Vein endothelial cell (primary cell): ENCODE measurements around the gene SERF2. TPM values are rescaled to one million over a fixed set of nuclear protein-coding genes. Genes with fewer than 3 reads are reported as not detected.

Experiments used
- small RNA-seq: library from RNA; depleted of rRNA; stranded (forward); fragments of <200 nt; gene quantifications from one replicate; pipeline ENCODE3, GENCODE V24; 2012
- total RNA-seq: library from RNA; depleted of rRNA; stranded (reverse); fragments of >200 nt; gene quantifications from 2 replicates; pipeline ENCODE4 v1.2.3, GENCODE V29; 2012

Gene SERF2
- total RNA-seq = 444 and 550 TPM in 2 replicates

DNA sequence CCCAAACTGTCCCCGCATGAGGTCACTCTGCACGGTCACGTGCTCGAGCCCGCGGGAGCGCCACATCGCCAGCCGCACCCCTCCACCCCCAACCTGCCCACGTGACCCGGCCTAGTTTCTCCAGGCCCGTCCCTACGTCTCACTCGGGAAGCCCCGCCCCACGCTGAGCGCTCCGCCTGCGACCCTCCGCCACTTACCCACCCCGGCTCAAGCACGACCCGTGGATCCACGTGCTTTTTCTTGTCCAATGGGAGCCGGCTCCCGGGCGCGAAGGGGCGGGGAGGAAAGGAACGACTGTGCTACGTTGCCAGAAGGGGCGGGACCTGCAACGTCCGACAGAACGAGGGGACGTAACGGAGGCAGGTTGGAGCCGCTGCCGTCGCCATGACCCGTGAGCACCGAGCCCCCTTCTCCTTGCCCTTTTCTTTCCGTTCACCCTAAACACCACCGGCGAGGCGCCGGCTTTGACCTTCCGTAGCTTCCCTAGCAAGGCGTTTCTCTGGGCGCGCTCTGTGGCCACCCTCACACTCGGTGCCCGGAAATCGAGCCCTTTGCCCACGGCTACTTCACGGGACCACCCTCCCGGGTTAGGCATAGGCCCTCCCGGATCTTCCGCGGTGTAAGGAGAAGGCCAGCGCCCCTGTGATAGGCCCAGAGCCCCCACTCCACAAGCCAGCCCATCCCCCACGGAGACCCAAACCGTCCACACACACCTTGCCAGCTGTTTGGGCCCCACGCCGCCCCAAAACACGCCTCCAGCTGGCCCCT, at the start of gene SERF2:
Gene SERF2, plus strand, starts transcription at position 328 of the 768 bp plus-strand sequence. Its CDS starts 57 bp downstream, at position 385.

DNA sequence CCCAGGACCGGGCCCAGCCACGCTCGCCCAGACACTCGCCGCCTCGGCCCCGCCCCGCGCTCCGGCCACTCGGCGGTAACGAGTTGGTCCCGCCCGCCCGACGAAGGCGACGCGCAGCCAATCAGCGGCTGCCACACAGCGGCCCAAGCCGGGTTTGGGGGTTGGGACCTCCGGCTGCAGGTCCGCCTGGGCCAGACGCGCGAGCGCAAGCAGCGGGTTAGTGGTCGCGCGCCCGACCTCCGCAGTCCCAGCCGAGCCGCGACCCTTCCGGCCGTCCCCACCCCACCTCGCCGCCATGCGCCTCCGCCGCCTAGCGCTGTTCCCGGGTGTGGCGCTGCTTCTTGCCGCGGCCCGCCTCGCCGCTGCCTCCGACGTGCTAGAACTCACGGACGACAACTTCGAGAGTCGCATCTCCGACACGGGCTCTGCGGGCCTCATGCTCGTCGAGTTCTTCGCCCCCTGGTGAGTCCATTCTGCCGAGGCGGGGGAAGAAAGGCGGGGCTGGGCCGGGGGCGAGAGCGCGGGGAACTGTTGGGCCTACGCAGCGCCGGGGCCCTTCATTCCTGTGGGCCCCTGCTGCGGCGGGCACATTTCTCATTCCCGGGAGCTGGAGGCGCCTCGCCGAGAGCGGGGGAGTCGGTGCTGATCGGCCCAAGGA, 45.7 kb upstream of the SERF2 start, which contains the start of gene PDIA3:
Gene PDIA3, plus strand, starts transcription at position 194 of the 658 bp plus-strand sequence. Its CDS starts 102 bp downstream, at position 296.

DNA sequence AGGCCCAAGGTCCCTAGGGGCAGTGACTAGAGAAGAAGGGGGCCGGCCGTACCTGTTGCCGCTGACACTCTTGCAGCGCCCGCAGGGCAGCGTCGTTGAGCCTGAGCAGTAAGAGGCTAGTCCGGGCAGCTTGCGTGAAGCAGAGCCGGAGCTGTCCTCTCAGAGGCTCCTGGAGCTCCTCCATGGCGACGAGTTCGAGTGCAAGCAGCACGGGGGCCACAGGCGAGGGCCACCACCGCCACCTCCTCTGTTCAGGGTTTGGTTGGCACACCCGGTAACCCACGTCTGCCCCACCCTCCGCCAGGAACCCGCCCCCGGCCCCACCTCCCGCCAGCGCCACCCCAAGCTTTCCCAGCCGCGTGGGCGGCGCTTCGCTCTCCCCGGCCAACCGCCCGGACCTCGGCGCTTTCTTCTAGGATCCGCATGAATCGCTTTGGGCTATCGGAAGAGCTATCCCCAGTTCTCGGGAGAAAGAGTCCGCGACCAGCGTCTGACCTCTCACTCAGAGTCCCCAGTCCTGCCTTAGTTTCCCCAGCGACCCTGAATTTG, 15.3 kb upstream of the SERF2 start, which contains the start of gene ELL3:
Gene ELL3, minus strand, starts transcription at position 249 of the 549 bp plus-strand sequence. Its CDS starts 65 bp downstream, at position 184.

DNA sequence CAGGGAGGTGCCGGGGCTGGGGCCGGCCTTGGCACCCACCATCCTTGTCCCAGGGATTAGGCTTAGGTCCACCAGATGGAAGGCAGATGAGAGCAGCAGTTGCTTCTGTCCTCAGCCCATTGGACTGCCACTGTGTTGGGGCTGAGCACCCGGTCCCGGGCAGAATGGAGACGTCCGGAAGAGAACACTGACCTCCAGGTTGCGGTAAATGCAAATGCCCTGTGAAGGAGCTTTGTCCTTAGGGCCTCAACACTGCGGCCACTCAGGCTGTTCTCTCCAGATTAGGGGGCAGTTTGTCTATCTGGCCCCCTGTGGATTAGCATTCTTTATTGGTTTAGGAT, 7.8 kb downstream of the SERF2 start, which contains the start of gene SERINC4:
Gene SERINC4, minus strand, starts transcription at position 276 of the 341 bp plus-strand sequence. Its CDS starts 234 bp downstream, at position 42.

DNA sequence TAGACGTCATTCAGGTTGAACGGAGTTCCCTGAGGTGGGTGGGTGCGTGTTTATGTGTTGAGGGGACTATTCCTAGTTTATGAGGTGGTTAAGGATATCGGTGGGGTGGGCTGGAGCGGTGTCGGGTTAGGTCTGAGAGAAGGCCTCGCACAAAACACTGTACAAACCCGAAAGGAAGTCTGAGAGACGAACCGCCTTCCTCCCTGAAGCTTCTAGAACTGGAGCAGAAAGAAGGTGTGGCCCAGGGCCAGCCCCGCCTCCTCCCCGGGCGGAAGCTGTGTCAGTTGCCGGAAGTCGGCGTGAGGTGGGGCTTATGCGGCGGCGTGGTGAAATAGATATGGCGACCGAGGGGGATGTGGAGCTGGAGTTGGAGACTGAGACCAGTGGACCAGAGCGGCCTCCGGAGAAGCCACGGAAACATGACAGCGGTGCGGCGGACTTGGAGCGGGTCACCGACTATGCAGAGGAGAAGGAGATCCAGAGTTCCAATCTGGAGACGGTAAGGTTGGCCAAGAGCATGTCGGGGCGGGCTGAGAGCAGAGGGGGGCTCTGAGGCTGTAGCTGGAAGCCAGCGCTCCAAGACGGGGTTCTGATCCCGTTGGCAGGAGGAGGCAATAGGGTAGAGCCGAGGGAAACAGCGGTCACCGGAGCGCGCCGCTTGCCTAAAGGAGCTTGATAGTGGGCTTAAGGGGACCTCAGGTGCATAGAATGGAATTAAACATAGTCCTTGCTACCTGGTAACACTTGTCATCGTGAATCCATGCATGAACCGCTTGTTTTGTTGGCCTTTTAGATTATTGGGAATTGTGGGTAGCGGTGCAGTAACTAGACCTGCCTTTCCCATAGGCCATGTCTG, 8.4 kb downstream of the SERF2 start, which contains the start of gene HYPK:
Gene HYPK, plus strand, starts transcription at position 314 of the 856 bp plus-strand sequence. Its CDS starts 24 bp downstream, at position 338.

DNA sequence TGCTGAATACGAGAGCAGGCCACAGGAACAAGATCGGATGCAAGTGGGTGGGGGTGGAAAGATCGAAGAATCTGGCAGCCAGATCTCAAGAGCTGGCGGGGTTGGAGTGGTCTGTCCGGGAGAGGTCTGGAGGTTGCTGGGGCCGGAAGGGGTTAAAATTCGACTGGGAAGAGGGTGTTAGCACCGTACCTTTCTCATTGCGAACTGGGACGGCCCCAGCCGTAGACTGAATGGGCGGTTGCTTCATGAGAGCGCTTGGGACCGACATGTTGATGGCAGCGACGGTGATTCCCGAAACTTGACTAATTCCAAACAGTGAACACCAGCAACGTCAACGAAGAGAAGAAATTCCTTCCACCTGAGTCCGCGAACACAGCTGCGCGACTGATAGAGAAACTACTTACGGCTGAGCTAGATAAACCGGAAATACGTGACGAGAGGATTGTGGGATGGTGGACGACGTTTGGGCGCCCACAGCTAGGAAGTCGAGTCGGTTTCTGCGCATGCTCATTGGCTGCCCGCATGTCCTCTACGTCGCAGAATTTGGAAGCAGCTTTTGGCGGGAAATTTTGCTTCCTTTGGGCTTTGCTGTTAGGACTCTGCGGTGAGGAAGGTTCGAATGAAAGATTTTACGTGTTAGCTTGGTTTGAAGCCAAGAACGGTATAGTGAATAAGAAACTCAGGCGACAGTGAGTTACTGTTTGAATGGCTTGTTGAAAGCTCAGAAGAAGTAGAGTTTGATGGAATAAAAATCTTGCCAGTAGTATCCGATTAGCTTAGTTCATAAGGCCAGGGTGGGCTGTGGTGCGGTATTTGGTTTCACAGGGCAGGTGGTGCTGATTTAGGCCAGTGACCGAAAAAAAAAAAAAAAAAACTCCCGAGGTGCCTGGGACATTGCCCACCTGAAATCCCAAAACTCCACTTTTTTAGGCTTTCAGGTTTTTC, 32.5 kb downstream of the SERF2 start, which contains the start of gene MFAP1:
Gene MFAP1, minus strand, starts transcription at position 389 of the 945 bp plus-strand sequence. Its CDS starts 121 bp downstream, at position 268.

DNA sequence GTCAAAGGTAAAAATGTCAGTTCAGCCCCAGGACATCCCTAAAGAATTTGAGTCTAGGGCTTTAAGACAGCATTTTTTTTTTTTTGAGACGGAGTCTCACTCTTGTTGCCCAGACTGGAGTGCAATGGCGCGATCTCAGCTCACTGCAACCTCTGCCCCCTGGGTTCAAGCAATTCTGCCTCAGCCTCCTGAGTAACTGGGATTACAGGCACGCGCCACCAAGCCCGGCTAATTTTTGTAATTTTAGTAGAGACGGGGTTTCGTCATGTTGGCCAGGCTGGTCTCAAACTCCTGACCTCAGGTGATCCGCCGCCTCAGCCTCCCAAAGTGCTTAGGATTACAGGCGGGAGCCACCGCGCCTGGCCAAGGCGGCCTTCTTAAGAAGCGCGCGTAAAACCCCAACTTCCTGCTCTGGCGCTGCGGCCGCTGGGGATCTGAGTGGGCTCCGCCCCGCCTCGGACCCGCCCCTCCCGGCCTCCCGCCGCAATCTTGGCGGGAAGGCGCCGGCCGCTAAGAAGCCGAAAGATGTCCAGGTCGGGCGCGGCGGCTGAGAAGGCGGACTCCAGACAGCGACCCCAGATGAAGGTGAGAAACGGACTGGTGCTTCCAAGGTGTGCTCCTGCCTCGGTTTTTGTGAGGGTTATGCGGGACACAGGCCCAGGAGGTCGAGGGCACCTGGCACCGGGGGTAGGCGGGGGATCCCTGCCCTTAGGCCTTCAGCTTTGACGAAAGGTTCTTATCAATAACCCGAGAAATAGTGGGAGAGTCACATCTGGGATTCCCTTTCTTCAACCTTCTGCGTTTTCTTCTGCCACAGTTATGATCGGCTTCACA, 34.6 kb downstream of the SERF2 start, which contains the start of gene WDR76:
Gene WDR76, plus strand, starts transcription at position 495 of the 834 bp plus-strand sequence. Its CDS starts 31 bp downstream, at position 526.

Small RNA genes lying within 50 kb of the gene (small RNA-seq; reads per million reads assigned to genes)
- gene MIR1282 = not detected

Other genes starting within 250 kb of the SERF2 start
- gene PPIP5K1, start 202.1 kb upstream of the SERF2 start, total RNA-seq = 39.2 and 64.1 TPM in 2 replicates
- not detected in 2 replicates for gene CKMT1B, start 198.3 kb upstream of the SERF2 start, total RNA-seq
- gene STRC, start 173.5 kb upstream of the SERF2 start, total RNA-seq = not detected in 2 replicates
- 0.48 and 1.6 TPM in 2 replicates for gene CATSPER2, start 143.5 kb upstream of the SERF2 start, total RNA-seq
- not detected in 2 replicates for gene CKMT1A, start 98.5 kb upstream of the SERF2 start, total RNA-seq
- 192 and 220 TPM in 2 replicates for gene PDIA3, start 45.9 kb upstream of the SERF2 start, total RNA-seq
- gene ELL3, start 15.4 kb upstream of the SERF2 start, total RNA-seq = 1.5 and 3.6 TPM in 2 replicates
- gene SERINC4, start 7.9 kb downstream of the SERF2 start, total RNA-seq = under 0.01 TPM in 1 of 2 replicates, not detected in the other
- gene HYPK, start 8.3 kb downstream of the SERF2 start, total RNA-seq = 3.6 and 5.0 TPM in 2 replicates
- gene MFAP1, start 32.4 kb downstream of the SERF2 start, total RNA-seq = 18.0 and 21.0 TPM in 2 replicates
- 10.1 and 28.7 TPM in 2 replicates for gene WDR76, start 34.7 kb downstream of the SERF2 start, total RNA-seq